Spleen (tissue), 11 donors: ENCODE results near the gene GPRIN2. TPM values are rescaled to one million over a fixed set of nuclear protein-coding genes. Genes with fewer than 3 reads are reported as not detected.
"Not testable (repeated sequence)": the region's sequence is repeated elsewhere in the genome, so short reads cannot be mapped to it uniquely, and the experiment has no call there.

Source experiments
- DNase-seq: peaks from one replicate; pipeline ENCODE4 v3.0.0-alpha.2; 2020
- H3K27ac ChIP-seq, 8 donors: fragments of 200-600 bp; sonication (generic) in 7 of 8; 1 replicate in 4 of 8; 2 replicates in 4 of 8; pipeline versions ENCODE4 v1.5.0 to v1.8.0; 2016 to 2021; ENCODE audit warnings: inconsistent platforms in 4 of 8, mild to moderate bottlenecking in 4 of 8, moderate library complexity in 1 of 8
- H3K27me3 ChIP-seq, 7 donors: fragments of 200-600 bp; sonication (generic) in 6 of 7; replicated peaks in 1 of 7; 1 replicate in 4 of 7; 2 replicates in 3 of 7; pipeline versions ENCODE4 v1.5.0 to v1.8.0; 2016 to 2021; ENCODE audit warnings: inconsistent platforms in 3 of 7, mild to moderate bottlenecking in 1 of 7
- H3K36me3 ChIP-seq, 6 donors: fragments of 200-600 bp; sonication (generic) in 5 of 6; 1 replicate in 4 of 6; 2 replicates in 2 of 6; pipeline versions ENCODE4 v1.5.0 to v1.8.0; 2016 to 2021; ENCODE audit warnings: inconsistent platforms in 2 of 6
- H3K4me1 ChIP-seq, 6 donors: fragments of 200-600 bp; sonication (generic) in 5 of 6; 1 replicate in 3 of 6; 2 replicates in 3 of 6; pipeline versions ENCODE4 v1.5.0 to v1.8.0; 2016 to 2021; ENCODE audit warnings: inconsistent platforms in 3 of 6
- H3K4me3 ChIP-seq, 8 donors: fragments of 200-600 bp; sonication (generic) in 7 of 8; 1 replicate in 4 of 8; 2 replicates in 4 of 8; pipeline versions ENCODE4 v1.5.0 to v1.8.0; 2016 to 2021; ENCODE audit warnings: inconsistent platforms in 4 of 8, mild to moderate bottlenecking in 4 of 8, moderate library complexity in 2 of 8
- H3K9me3 ChIP-seq, 8 donors: fragments of 200-600 bp; sonication (generic) in 7 of 8; 1 replicate in 4 of 8; 2 replicates in 4 of 8; pipeline versions ENCODE4 v1.5.0 to v1.8.0; 2016 to 2021; ENCODE audit warnings: inconsistent platforms in 4 of 8
- CTCF ChIP-seq, 11 experiments: fragments of 200-600 bp in 7 of 11; fragments of 450-650 bp in 4 of 11; sonication (generic) in 4 of 11; IDR thresholded peaks in 8 of 11; conservative IDR thresholded peaks in 3 of 11; 1 replicate in 7 of 11; 2 replicates in 4 of 11; pipeline versions ENCODE4 v1.4.0 to v1.8.0; 2016 to 2021; ENCODE audit warnings: antibody characterized with exemption in 11 of 11, inconsistent platforms in 4 of 11, mild to moderate bottlenecking in 1 of 11
- POLR2A ChIP-seq, 3 donors: fragments of 450-650 bp; IDR thresholded peaks; one replicate each; pipeline ENCODE4 v1.5.1; 2017; ENCODE audit warnings: antibody characterized with exemption in 3 of 3, mild to moderate bottlenecking in 1 of 3
- POLR2AphosphoS5 ChIP-seq, 3 donors: sonication (generic); formaldehyde crosslinking; IDR thresholded peaks; one replicate each; pipeline ENCODE4 v1.5.1; 2017; ENCODE audit warnings: antibody characterized with exemption in 3 of 3
- WGBS, 5 donors: extraction: QIAGEN DNeasy Blood & Tissue Kit in 3 of 5; methylation state at CpG; one replicate each; pipeline versions ENCODE4 v1.1.5 to v1.1.7; 2013 to 2018; 5-methylcytosine and 5-hydroxymethylcytosine counted together
- intact Hi-C: fragments of 100-400 bp; cut with DNase I; formaldehyde crosslinking; loops from one replicate; pipeline ENCODE4 v1.15.0; 2023; ENCODE audit warnings: low total_unique reads
- polyA plus RNA-seq, 3 donors: library from polyadenylated mRNA; stranded (reverse); fragments of 200-250 nt; gene quantifications; one replicate each; pipeline ENCODE4 v1.2.1, GENCODE V29; 2013
- total RNA-seq, 7 donors: library from RNA; depleted of rRNA in 3 of 7; stranded (reverse); fragments of >200 nt in 3 of 7; fragmentation: NEBNext Ultra II Directional in 4 of 7; extraction: Animal tissue kit (Norgen Biotek cat#: 25700) in 4 of 7; gene quantifications; one replicate each; pipeline versions ENCODE4 v1.1.0 to v1.2.1, GENCODE V29; 2016 to 2021
- donor health status: healthy with polysubstance abuse.
- donor health status: DM: no; HTN: no; CAD: no; lungs with moderate emphysema.
- donor health status: DM: no; HTN: no; CAD: no.
- donor health status: Bipolar disorder and iron deficiency.
- donor health status: healthy.
- donor health status: DM: no; HTN: no; CAD: no.
- donor health status: DM: yes; HTN: yes; CAD: no.

The GPRIN2 gene
- total and polyA plus RNA-seq, 10 donors: not detected

- Histone ChIP-seq H3K27me3 (peaks cover 0 to 2% (median 0%) of the 10 kb centered on the region in 7 donors), H3K4me3 (no peak overlapping the region), H3K36me3 (no peaks in the 10 kb centered on the region), H3K27ac (no peak overlapping the region), H3K4me1 (no peaks in the 10 kb centered on the region), H3K9me3 (no peaks in the 10 kb centered on the region)
- TF ChIP-seq POLR2A (IDR thresholded peaks at IDR 0.05): no peak
- TF ChIP-seq POLR2AphosphoS5 (IDR thresholded peaks at IDR 0.05): no peak
- TF ChIP-seq CTCF (IDR thresholded peaks at IDR 0.05 in 8 of 11, conservative IDR thresholded peaks at IDR 0.05 in 3 of 11): no peak
- intact Hi-C loops: no loop called here
- DNase-seq: peak; percentile 74
- 87 to 93% (median 89%) methylated on average over 18 of the region's 18 CpGs for WGBS, 5 donors
Observed at GRCh38 chr10:46530249-46531186, 25.9 kb downstream of the GPRIN2 start.

GRCh38 chr10:46529742-46530141 is 26.7 kb downstream of the GPRIN2 start:
- intact Hi-C loops, H3K36me3 ChIP-seq, H3K4me1 ChIP-seq, H3K27ac ChIP-seq, H3K4me3 ChIP-seq, H3K9me3 ChIP-seq, H3K27me3 ChIP-seq: not testable (repeated sequence)
- peak; percentile 58 for DNase-seq
- WGBS, 5 donors: 84 to 89% (median 86%) methylated on average over 7 of the region's 7 CpGs

GRCh38 chr10:46528675-46529615 is 27.5 kb downstream of the GPRIN2 start:
- TF ChIP-seq CTCF (IDR thresholded peaks at IDR 0.05 in 8 of 11, conservative IDR thresholded peaks at IDR 0.05 in 3 of 11) (no peak), POLR2A (IDR thresholded peaks at IDR 0.05) (no peak)
- intact Hi-C loops: no loop called here
- peak; percentile 67 for DNase-seq
- Histone ChIP-seq H3K4me1 (peaks cover 0 to 2% (median 0%) of the 10 kb centered on the region in 6 donors), H3K27me3 (no peaks in the 10 kb centered on the region), H3K9me3 (no peaks in the 10 kb centered on the region), H3K27ac (no peak overlapping the region), H3K4me3 (no peak overlapping the region), H3K36me3 (no peaks in the 10 kb centered on the region)
- WGBS, 5 donors: 81 to 87% (median 83%) methylated on average over 9 of the region's 9 CpGs

- 85 to 90% (median 88%) methylated on average over 9 of the region's 9 CpGs for WGBS, 5 donors
Observed at GRCh38 chr10:46528171-46528671, 28.2 kb downstream of the GPRIN2 start.

More at GRCh38 chr10:46528171-46528671, 28.2 kb downstream of the GPRIN2 start:
- H3K9me3 ChIP-seq: no peaks in the 10 kb centered on the region
- intact Hi-C loops: no loop called here
- peaks cover 0 to 8% (median 4%) of the 10 kb centered on the region in 6 donors for H3K4me1 ChIP-seq
- no peaks in the 10 kb centered on the region for H3K27me3 ChIP-seq
- no peaks in the 10 kb centered on the region for H3K36me3 ChIP-seq
- no peak overlapping the region for H3K27ac ChIP-seq
- H3K4me3 ChIP-seq: no peak overlapping the region
- TF ChIP-seq CTCF (IDR thresholded peaks at IDR 0.05 in 8 of 11, conservative IDR thresholded peaks at IDR 0.05 in 3 of 11) (no peak), POLR2A (IDR thresholded peaks at IDR 0.05) (no peak), POLR2AphosphoS5 (IDR thresholded peaks at IDR 0.05) (no peak)
- peak; percentile 80 for DNase-seq
